Ishikawa (cell line): Measurements from ENCODE around the gene ANXA2.

ENCODE experiments used
- CEBPB ChIP-seq: IDR thresholded peaks from 2 replicates; pipeline ENCODE4 v1.6.1; 2012
- CREB1 ChIP-seq: IDR thresholded peaks from 2 replicates; pipeline ENCODE4 v1.6.1; 2012; ENCODE audit warnings: low read depth
- EGR1 ChIP-seq: IDR thresholded peaks from 2 replicates; pipeline ENCODE4 v1.6.1; 2012
- EP300 ChIP-seq: IDR thresholded peaks from 2 replicates; pipeline ENCODE4 v1.6.1; 2012; ENCODE audit warnings: borderline replicate concordance
- FOXM1 ChIP-seq: IDR thresholded peaks from 2 replicates; pipeline ENCODE4 v1.6.1; 2012; ENCODE audit warnings: low read depth, borderline replicate concordance
- NFIC ChIP-seq: IDR thresholded peaks from 2 replicates; pipeline ENCODE4 v1.6.1; 2012
- RAD21 ChIP-seq: IDR thresholded peaks from 2 replicates; pipeline ENCODE4 v1.6.1; 2012; ENCODE audit warnings: low read depth
- TAF1 ChIP-seq: IDR thresholded peaks from 2 replicates; pipeline ENCODE4 v1.6.1; 2012; ENCODE audit warnings: low read depth, mild to moderate bottlenecking
- TCF12 ChIP-seq: IDR thresholded peaks from 2 replicates; pipeline ENCODE4 v1.6.1; 2012; ENCODE audit warnings: low read depth
- TEAD4 ChIP-seq: IDR thresholded peaks from 2 replicates; pipeline ENCODE4 v1.6.1; 2012
- USF1 ChIP-seq: IDR thresholded peaks from 2 replicates; pipeline ENCODE4 v1.6.1; 2012
- YY1 ChIP-seq: IDR thresholded peaks from 2 replicates; pipeline ENCODE4 v1.6.1; 2012; ENCODE audit warnings: low read depth
- ZBTB7A ChIP-seq: IDR thresholded peaks from 2 replicates; pipeline ENCODE4 v1.6.1; 2012; ENCODE audit warnings: low read depth
- TF ChIP-seq, protein P1 (sequence below): IDR thresholded peaks from 2 replicates; pipeline ENCODE4 v1.6.1; 2012
- TF ChIP-seq, protein P2 (sequence below): IDR thresholded peaks from 2 replicates; pipeline ENCODE4 v1.6.1; 2012; ENCODE audit warnings: low read depth, mild to moderate bottlenecking

Gene ANXA2

DNA sequence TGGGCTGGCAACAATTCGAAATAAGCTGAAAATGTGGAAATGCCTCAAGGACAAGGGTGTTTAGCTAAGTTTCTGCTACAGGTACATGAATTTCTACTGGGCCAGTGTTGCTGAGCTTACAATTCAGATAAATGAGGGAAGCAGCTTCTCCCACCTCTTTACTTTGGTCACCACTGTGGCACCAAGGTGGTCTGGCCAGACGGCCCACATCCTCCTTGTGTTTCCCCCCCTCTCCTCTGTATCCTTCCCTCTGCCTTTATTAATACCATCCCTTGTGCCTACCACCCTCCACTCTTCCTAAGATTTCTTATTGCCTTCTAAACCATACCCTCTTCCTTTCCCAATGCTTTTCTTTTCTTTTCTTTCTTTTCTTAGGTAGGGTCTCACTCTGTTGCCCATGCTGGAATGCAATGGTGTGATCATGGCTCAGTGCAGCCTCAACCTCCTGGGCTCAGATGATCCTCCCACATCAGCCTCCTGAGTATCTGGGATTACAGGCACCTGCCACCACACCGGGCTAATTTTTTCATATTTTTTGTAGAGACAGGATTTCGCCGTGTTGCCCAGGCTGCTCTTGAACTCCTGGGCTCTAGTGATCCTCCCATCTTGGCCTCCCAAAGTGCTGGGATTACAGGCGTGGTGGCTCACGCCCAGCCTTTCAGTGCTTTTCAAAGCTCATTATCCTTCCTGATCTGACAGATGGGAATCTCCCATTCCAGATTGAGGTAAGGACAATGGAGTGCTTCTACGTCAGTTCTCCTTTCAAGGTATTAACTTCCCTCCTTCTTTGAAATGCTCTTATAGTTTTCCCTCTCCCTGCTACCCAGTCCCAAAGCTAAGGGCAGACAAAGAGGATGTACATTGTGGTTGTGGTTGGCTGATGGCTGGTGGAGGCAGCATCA lies 14.8 kb downstream of the ANXA2 start:
- TF ChIP-seq YY1, result no peak
- no peak for TF ChIP-seq ZBTB7A
- no peak for TF ChIP-seq TEAD4
- no peak for TF ChIP-seq TAF1
- TF ChIP-seq EP300, result no peak
- no peak for TF ChIP-seq NFIC
- TF ChIP-seq TCF12, result no peak
- TF ChIP-seq, protein P1, sequence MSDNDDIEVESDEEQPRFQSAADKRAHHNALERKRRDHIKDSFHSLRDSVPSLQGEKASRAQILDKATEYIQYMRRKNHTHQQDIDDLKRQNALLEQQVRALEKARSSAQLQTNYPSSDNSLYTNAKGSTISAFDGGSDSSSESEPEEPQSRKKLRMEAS, result no peak
- TF ChIP-seq RAD21, result no peak
- TF ChIP-seq, protein P2, sequence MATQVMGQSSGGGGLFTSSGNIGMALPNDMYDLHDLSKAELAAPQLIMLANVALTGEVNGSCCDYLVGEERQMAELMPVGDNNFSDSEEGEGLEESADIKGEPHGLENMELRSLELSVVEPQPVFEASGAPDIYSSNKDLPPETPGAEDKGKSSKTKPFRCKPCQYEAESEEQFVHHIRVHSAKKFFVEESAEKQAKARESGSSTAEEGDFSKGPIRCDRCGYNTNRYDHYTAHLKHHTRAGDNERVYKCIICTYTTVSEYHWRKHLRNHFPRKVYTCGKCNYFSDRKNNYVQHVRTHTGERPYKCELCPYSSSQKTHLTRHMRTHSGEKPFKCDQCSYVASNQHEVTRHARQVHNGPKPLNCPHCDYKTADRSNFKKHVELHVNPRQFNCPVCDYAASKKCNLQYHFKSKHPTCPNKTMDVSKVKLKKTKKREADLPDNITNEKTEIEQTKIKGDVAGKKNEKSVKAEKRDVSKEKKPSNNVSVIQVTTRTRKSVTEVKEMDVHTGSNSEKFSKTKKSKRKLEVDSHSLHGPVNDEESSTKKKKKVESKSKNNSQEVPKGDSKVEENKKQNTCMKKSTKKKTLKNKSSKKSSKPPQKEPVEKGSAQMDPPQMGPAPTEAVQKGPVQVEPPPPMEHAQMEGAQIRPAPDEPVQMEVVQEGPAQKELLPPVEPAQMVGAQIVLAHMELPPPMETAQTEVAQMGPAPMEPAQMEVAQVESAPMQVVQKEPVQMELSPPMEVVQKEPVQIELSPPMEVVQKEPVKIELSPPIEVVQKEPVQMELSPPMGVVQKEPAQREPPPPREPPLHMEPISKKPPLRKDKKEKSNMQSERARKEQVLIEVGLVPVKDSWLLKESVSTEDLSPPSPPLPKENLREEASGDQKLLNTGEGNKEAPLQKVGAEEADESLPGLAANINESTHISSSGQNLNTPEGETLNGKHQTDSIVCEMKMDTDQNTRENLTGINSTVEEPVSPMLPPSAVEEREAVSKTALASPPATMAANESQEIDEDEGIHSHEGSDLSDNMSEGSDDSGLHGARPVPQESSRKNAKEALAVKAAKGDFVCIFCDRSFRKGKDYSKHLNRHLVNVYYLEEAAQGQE, result no peak
- TF ChIP-seq CEBPB, result no peak
- no peak for TF ChIP-seq EGR1
- TF ChIP-seq CREB1, result no peak
- no peak for TF ChIP-seq FOXM1
- no peak for TF ChIP-seq USF1

- no peak for TF ChIP-seq YY1
- no peak for TF ChIP-seq EGR1
- no peak for TF ChIP-seq USF1
- TF ChIP-seq CREB1, result no peak
- no peak for TF ChIP-seq NFIC
- no peak for TF ChIP-seq FOXM1
- TF ChIP-seq, protein P2, result no peak
- no peak for TF ChIP-seq TCF12
- TF ChIP-seq CEBPB, result no peak
- TF ChIP-seq TAF1, result no peak
These were observed 16.5 kb downstream of the ANXA2 start for GRCh38 chr15:60381148-60381788.

DNA sequence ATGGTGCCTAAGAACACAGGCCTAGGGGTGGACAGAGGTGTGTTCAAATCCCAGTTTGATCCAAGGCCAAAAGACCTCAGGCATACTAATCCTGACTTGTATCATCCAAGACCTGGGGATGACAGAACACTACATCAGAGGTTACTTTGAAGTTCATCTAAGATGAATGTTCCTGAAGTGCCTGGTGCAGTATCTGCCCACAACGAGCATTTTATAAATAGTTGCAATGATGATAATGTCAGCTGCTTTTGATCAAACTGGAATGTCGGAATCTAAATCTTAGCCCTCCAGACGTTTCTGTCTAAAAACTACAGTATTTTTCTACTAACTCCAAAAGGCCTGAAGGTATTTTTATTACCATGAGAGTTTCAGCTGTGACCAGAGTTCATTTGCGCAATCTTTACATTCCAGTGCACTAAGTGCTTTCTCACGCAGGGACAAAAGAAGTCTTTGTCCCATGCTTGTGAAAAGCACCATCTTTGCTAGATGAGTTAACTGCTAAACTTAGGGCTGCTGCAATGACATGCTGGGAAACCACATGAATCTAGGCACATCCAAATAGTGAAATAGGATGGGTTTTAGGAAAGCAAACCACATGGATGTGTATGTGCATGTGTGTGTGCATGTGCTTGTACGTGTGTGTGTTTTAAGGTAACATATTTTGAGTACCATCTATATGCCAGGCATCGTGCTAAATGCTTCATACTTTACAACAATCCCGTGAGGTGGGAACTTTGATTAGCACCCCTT lies 18.1 kb downstream of the ANXA2 start:
- TF ChIP-seq FOXM1 (no peak), YY1 (no peak), NFIC (peak; percentile 50; the same call in 1 of the 2 replicates), TCF12 (peak; percentile 71), EP300 (peak; percentile 86), RAD21 (no peak), USF1 (no peak), TAF1 (no peak), TEAD4 (peak; percentile 89), CEBPB (peak; percentile 99), ZBTB7A (no peak), CREB1 (no peak), EGR1 (no peak)
- TF ChIP-seq, protein P1, result peak; percentile 22; the same call in 1 of the 2 replicates
- TF ChIP-seq, protein P2, result no peak
